HG02870 (cell line): ENCODE results near the gene SYNDIG1.

ENCODE experiments used
- ATAC-seq: cut with Tn5 transposase; IDR thresholded peaks from one replicate; pipeline ENCODE4 v1.9.1; 2021; ENCODE audit warnings: mild to moderate bottlenecking, moderate library complexity; ENCODE audit not compliant: unreplicated experiment

Gene SYNDIG1

GRCh38 chr20:24560571-24561491, 91.4 kb downstream of the SYNDIG1 start:
- no peak for ATAC-seq

- no peak for ATAC-seq
Observed at GRCh38 chr20:24565835-24566351, 96.5 kb downstream of the SYNDIG1 start.

GRCh38 chr20:24566656-24567055, 97.2 kb downstream of the SYNDIG1 start:
- no peak for ATAC-seq

GRCh38 chr20:24567508-24567907, 98.1 kb downstream of the SYNDIG1 start:
- no peak for ATAC-seq

- ATAC-seq, result no peak
Observed at GRCh38 chr20:24568842-24569241, 99.4 kb downstream of the SYNDIG1 start.

GRCh38 chr20:24571159-24571558, 101.7 kb downstream of the SYNDIG1 start:
- no peak for ATAC-seq

GRCh38 chr20:24572140-24572539, 102.7 kb downstream of the SYNDIG1 start:
- ATAC-seq, result no peak

- no peak for ATAC-seq
Observed at GRCh38 chr20:24572862-24573261, 103.4 kb downstream of the SYNDIG1 start.

GRCh38 chr20:24573557-24573956, 104.1 kb downstream of the SYNDIG1 start:
- no peak for ATAC-seq

GRCh38 chr20:24574307-24574706, 104.9 kb downstream of the SYNDIG1 start:
- no peak for ATAC-seq

GRCh38 chr20:24574797-24575196, 105.4 kb downstream of the SYNDIG1 start:
- no peak for ATAC-seq

- ATAC-seq, result no peak
Observed at GRCh38 chr20:24575811-24576210, 106.4 kb downstream of the SYNDIG1 start.

GRCh38 chr20:24576447-24576846, 107.0 kb downstream of the SYNDIG1 start:
- no peak for ATAC-seq

GRCh38 chr20:24577271-24577909, 108.0 kb downstream of the SYNDIG1 start:
- ATAC-seq, result no peak

GRCh38 chr20:24578567-24579415, 109.4 kb downstream of the SYNDIG1 start:
- ATAC-seq, result no peak

GRCh38 chr20:24579475-24579874, 110.0 kb downstream of the SYNDIG1 start:
- ATAC-seq, result no peak

- ATAC-seq, result no peak
Observed at GRCh38 chr20:24580006-24580405, 110.6 kb downstream of the SYNDIG1 start.

- ATAC-seq, result no peak
Observed at GRCh38 chr20:24580855-24581254, 111.4 kb downstream of the SYNDIG1 start.

- ATAC-seq, result no peak
Observed at GRCh38 chr20:24581443-24582170, 112.2 kb downstream of the SYNDIG1 start.
